Measurements from ENCODE around the gene GPR173.

DNA sequence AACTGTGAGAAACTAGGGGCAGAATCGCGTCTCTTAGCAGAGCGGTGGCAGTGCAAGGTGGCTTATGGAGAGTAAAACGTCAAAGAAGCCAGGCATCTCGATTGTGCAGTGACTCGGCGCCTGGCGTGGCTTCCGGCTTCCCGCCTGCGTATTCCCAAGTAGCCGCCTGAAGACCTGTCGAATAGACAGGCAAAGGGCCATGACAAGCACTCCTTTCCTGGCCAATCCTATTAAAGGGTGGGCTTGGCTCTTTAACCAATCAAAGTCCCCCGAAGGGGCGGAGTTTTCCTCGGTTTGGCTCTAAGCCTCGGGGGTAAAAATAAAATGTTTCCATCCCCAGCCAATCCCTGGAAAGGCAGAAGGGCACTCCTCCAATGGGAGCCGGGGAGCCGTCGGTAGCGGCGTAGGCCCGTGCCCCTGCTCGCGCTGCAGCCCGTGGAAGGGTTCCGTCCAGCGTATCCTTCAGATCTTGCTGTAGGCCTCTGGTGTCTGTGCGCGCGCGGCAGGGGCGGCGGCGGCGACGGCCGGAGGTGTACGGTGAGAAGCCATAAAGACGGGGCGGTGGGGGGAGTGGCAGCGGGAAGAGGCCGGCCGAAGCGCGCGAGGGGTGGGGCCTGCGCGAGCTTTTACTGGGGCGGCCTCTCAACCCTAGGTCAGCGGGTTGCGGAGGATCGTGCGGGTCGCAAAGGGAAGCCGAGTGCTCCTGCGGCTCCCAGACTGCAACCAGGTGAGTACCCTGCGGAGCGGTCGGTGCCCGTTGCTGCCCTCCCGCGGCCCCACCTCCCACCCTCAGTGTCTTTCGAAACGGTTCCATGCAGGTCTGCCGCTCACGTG lies 45.4 kb downstream of the GPR173 start, which contains the start of gene KANTR:
- TF ChIP-seq, protein P1, sequence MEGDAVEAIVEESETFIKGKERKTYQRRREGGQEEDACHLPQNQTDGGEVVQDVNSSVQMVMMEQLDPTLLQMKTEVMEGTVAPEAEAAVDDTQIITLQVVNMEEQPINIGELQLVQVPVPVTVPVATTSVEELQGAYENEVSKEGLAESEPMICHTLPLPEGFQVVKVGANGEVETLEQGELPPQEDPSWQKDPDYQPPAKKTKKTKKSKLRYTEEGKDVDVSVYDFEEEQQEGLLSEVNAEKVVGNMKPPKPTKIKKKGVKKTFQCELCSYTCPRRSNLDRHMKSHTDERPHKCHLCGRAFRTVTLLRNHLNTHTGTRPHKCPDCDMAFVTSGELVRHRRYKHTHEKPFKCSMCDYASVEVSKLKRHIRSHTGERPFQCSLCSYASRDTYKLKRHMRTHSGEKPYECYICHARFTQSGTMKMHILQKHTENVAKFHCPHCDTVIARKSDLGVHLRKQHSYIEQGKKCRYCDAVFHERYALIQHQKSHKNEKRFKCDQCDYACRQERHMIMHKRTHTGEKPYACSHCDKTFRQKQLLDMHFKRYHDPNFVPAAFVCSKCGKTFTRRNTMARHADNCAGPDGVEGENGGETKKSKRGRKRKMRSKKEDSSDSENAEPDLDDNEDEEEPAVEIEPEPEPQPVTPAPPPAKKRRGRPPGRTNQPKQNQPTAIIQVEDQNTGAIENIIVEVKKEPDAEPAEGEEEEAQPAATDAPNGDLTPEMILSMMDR (conservative IDR thresholded peaks at IDR 0.05; ENCODE audit: low read depth, low read length): no peak
- no peak for TF ChIP-seq EZH2 (IDR thresholded peaks at IDR 0.05; ENCODE audit: borderline replicate concordance, low read depth, low read length, poor library complexity, severe bottlenecking)
